ENCODE measurements around the gene BOK. TPM values are rescaled to one million over a fixed set of nuclear protein-coding genes. Genes with fewer than 3 reads are reported as not detected.

The BOK gene
- total and polyA plus RNA-seq, 9 of the 15 experiments (the other 6 are each of a cell fraction or from before 2014, with no cell fraction given): 0.03 to 3.3 (median 2.0) TPM; not detected in 1

DNA sequence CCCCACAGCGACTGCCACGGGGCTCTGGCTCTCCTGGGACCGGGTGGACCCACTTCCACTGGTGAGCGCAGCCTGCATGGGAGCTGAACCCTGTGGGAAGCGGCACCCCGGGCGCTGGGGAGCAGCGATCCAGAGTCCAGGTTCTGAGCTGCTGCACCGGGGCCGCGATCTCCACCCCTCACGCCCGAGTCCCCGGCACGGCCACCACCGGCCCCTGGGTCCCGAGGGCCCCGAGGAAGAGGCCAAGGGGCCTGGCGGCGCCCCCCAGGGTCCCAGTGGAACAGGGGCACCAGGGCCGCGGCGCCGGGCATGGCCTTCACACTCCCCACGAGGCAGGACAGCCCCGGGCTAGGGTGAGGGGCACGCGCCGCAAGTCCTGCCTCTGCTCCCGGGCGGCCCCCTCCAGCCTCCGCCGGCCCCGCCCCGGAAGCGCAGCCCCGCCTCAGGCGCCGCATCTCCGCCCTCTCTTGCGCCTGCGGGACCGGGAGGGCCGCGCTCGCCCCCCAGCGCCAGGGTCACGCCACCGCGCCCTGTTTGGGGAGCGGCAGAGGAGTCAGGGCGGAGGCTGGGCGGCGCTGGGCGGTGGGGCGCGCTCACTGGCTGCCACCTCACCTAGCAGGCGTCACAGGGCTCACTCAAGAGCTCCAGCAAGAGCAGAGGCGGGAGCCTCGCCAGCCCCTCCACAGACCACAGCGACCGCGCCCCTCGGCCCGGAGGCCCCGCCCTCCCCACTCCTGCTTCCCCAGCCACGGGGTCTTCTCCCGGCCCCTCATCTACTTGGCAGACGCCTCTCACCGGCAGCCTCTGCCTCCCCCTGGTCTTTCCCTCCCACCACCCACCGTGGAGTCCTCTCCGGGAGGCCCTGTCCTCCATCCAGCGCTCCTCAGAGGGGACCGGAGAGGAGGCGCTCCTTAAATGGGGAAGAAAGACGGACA, 51.6 kb downstream of the BOK start (continued):
- TF ChIP-seq, protein P1, sequence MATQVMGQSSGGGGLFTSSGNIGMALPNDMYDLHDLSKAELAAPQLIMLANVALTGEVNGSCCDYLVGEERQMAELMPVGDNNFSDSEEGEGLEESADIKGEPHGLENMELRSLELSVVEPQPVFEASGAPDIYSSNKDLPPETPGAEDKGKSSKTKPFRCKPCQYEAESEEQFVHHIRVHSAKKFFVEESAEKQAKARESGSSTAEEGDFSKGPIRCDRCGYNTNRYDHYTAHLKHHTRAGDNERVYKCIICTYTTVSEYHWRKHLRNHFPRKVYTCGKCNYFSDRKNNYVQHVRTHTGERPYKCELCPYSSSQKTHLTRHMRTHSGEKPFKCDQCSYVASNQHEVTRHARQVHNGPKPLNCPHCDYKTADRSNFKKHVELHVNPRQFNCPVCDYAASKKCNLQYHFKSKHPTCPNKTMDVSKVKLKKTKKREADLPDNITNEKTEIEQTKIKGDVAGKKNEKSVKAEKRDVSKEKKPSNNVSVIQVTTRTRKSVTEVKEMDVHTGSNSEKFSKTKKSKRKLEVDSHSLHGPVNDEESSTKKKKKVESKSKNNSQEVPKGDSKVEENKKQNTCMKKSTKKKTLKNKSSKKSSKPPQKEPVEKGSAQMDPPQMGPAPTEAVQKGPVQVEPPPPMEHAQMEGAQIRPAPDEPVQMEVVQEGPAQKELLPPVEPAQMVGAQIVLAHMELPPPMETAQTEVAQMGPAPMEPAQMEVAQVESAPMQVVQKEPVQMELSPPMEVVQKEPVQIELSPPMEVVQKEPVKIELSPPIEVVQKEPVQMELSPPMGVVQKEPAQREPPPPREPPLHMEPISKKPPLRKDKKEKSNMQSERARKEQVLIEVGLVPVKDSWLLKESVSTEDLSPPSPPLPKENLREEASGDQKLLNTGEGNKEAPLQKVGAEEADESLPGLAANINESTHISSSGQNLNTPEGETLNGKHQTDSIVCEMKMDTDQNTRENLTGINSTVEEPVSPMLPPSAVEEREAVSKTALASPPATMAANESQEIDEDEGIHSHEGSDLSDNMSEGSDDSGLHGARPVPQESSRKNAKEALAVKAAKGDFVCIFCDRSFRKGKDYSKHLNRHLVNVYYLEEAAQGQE (IDR thresholded peaks at IDR 0.05; ENCODE audit: borderline replicate concordance): peak; percentile 59
- TF ChIP-seq, protein P1 (CRISPR knock-in tag; IDR thresholded peaks at IDR 0.05; ENCODE audit: low read depth): no peak
- TF ChIP-seq HCFC1 (IDR thresholded peaks at IDR 0.05; ENCODE audit: low read depth, low read length) (no peak; the same call in 1 of the 2 replicates), RFX5 (IDR thresholded peaks at IDR 0.05; ENCODE audit: low read depth, low read length) (no peak), MAZ (CRISPR knock-in tag; conservative IDR thresholded peaks at IDR 0.05 in 1 of 2, IDR thresholded peaks at IDR 0.05 in 1 of 2) (peak in 1 of 2 experiments; percentile 80; a peak in 3 of 4 replicates), GTF2E2 (tag; IDR thresholded peaks at IDR 0.05) (no peak), LCOR (CRISPR knock-in tag; IDR thresholded peaks at IDR 0.05) (no peak), ZNF140 (CRISPR knock-in tag; IDR thresholded peaks at IDR 0.05) (no peak), PHF20 (IDR thresholded peaks at IDR 0.05; ENCODE audit: partially characterized antibody) (no peak), ZNF431 (CRISPR knock-in tag; IDR thresholded peaks at IDR 0.05) (no peak), ZKSCAN1 (IDR thresholded peaks at IDR 0.05; ENCODE audit: low read depth, low read length) (no peak), RBM15 (IDR thresholded peaks at IDR 0.05; ENCODE audit: insufficient read depth, low read length) (no peak), SMAD3 (CRISPR knock-in tag; conservative IDR thresholded peaks at IDR 0.05) (no peak), NEUROD1 (IDR thresholded peaks at IDR 0.05; ENCODE audit: borderline replicate concordance, low read depth, low read length, partially characterized antibody) (no peak), NUFIP1 (IDR thresholded peaks at IDR 0.05; ENCODE audit: partially characterized antibody) (no peak), MXI1 (IDR thresholded peaks at IDR 0.05; ENCODE audit: low read depth, low read length) (no peak), ZNF561 (CRISPR knock-in tag; conservative IDR thresholded peaks at IDR 0.05) (no peak)
- TF ChIP-seq, protein P2, sequence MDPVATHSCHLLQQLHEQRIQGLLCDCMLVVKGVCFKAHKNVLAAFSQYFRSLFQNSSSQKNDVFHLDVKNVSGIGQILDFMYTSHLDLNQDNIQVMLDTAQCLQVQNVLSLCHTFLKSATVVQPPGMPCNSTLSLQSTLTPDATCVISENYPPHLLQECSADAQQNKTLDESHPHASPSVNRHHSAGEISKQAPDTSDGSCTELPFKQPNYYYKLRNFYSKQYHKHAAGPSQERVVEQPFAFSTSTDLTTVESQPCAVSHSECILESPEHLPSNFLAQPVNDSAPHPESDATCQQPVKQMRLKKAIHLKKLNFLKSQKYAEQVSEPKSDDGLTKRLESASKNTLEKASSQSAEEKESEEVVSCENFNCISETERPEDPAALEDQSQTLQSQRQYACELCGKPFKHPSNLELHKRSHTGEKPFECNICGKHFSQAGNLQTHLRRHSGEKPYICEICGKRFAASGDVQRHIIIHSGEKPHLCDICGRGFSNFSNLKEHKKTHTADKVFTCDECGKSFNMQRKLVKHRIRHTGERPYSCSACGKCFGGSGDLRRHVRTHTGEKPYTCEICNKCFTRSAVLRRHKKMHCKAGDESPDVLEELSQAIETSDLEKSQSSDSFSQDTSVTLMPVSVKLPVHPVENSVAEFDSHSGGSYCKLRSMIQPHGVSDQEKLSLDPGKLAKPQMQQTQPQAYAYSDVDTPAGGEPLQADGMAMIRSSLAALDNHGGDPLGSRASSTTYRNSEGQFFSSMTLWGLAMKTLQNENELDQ (CRISPR knock-in tag; IDR thresholded peaks at IDR 0.05; ENCODE audit: borderline replicate concordance): no peak

Data from K562 (cell line).